Measurements from ENCODE around the gene NFKB1.
A peak's percentile ranks its signal among the peaks of the same experiment; 100 is the strongest.

Gene NFKB1

GRCh38 chr4:102504941-102505340 lies 3.8 kb downstream of the NFKB1 start:
- TF ChIP-seq CTCF (IDR thresholded peaks at IDR 0.05; ENCODE audit: low read depth, low read length) = no peak
- no peak overlapping the region for H3K4me3 ChIP-seq (replicated peaks in 1 of 2; ENCODE audit: low read depth in 2 of 2, low read length in 2 of 2)
- DNase-seq (ENCODE audit: low read depth in 2 of 2) = no peak

- H3K4me3 ChIP-seq (replicated peaks in 1 of 2; ENCODE audit: low read depth in 2 of 2, low read length in 2 of 2) = no peak overlapping the region
- DNase-seq (ENCODE audit: low read depth in 2 of 2) = no peak
- TF ChIP-seq CTCF (IDR thresholded peaks at IDR 0.05; ENCODE audit: low read depth, low read length) = no peak
Measured at GRCh38 chr4:102505708-102506107, 4.5 kb downstream of the NFKB1 start.

GRCh38 chr4:102506523-102506922 lies 5.4 kb downstream of the NFKB1 start:
- no peak for DNase-seq (ENCODE audit: low read depth in 2 of 2)
- no peak for TF ChIP-seq CTCF (IDR thresholded peaks at IDR 0.05; ENCODE audit: low read depth, low read length)
- H3K4me3 ChIP-seq (replicated peaks in 1 of 2; ENCODE audit: low read depth in 2 of 2, low read length in 2 of 2) = no peak overlapping the region

GRCh38 chr4:102511830-102512605 lies 10.9 kb downstream of the NFKB1 start:
- no peak overlapping the region for H3K4me3 ChIP-seq (replicated peaks in 1 of 2; ENCODE audit: low read depth in 2 of 2, low read length in 2 of 2)
- no peak for TF ChIP-seq CTCF (IDR thresholded peaks at IDR 0.05; ENCODE audit: low read depth, low read length)
- peak in 1 of 2 donors; percentile 33 for DNase-seq (ENCODE audit: low read depth in 2 of 2)

GRCh38 chr4:102514298-102514964 lies 13.3 kb downstream of the NFKB1 start:
- H3K4me3 ChIP-seq (replicated peaks in 1 of 2; ENCODE audit: low read depth in 2 of 2, low read length in 2 of 2) = no peak overlapping the region
- no peak for TF ChIP-seq CTCF (IDR thresholded peaks at IDR 0.05; ENCODE audit: low read depth, low read length)
- DNase-seq (ENCODE audit: low read depth in 2 of 2) = no peak

GRCh38 chr4:102517753-102518152 lies 16.6 kb downstream of the NFKB1 start:
- H3K4me3 ChIP-seq (replicated peaks in 1 of 2; ENCODE audit: low read depth in 2 of 2, low read length in 2 of 2) = no peak overlapping the region
- TF ChIP-seq CTCF (IDR thresholded peaks at IDR 0.05; ENCODE audit: low read depth, low read length) = no peak
- DNase-seq (ENCODE audit: low read depth in 2 of 2) = no peak
